ENCODE data around the gene RAB27B.

DNA sequence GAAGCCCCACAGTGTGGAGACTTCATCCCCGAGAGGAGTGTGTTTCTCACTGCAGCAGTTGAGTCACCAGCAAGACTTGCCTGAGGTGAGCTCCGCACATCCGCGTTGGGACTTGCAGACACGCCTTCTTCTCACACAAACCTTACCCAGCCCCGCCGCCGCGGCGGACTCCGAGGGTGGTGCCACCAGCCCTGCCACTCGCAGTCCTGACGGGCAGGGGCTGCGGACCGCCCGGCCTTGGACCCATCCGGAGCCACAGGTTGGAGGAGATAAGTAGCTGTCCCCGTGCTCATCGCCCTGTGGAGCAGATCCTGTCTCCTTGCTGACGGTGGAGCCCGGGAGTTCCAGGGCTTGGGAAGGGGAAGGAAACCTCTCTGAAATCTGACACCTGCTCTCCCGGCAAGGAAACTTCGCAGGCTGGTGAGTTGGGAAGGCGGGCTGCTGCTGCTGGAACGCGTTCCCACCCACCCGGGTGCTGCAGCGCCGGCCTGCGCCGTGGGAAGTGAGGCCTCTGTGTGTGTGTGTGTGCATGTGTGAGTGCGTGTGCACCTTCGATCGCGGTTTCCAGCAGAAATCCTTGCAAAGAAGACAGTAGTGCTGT lies at the start of gene RAB27B:
- TF ChIP-seq, protein P1, sequence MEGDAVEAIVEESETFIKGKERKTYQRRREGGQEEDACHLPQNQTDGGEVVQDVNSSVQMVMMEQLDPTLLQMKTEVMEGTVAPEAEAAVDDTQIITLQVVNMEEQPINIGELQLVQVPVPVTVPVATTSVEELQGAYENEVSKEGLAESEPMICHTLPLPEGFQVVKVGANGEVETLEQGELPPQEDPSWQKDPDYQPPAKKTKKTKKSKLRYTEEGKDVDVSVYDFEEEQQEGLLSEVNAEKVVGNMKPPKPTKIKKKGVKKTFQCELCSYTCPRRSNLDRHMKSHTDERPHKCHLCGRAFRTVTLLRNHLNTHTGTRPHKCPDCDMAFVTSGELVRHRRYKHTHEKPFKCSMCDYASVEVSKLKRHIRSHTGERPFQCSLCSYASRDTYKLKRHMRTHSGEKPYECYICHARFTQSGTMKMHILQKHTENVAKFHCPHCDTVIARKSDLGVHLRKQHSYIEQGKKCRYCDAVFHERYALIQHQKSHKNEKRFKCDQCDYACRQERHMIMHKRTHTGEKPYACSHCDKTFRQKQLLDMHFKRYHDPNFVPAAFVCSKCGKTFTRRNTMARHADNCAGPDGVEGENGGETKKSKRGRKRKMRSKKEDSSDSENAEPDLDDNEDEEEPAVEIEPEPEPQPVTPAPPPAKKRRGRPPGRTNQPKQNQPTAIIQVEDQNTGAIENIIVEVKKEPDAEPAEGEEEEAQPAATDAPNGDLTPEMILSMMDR (IDR thresholded peaks at IDR 0.05): no peak
- no peak for TF ChIP-seq EZH2 (IDR thresholded peaks at IDR 0.05; ENCODE audit: borderline replicate concordance, insufficient read depth, low read depth, low read length, poor library complexity, severe bottlenecking)
